Activated naive CD4-positive, alpha-beta T cell treated with anti-CD3 and anti-CD28 coated beads, Interleukin-2, amount 50 U/mL, for 72 hours (primary cell): Measurements from ENCODE around the gene PRDM15. TPM values are rescaled to one million over a fixed set of nuclear protein-coding genes. Genes with fewer than 3 reads are reported as not detected.
A peak's percentile ranks its signal among the peaks of the same experiment; 100 is the strongest.

ENCODE experiments used
- ATAC-seq, 2 donors: fragments of 150-1000 bp; cut with Tn5 transposase; 2 replicates each; pipeline ENCODE4 v1.10.0; 2021; ENCODE audit warnings: mild to moderate bottlenecking in 2 of 2, moderate library complexity in 2 of 2
- DNase-seq, 2 donors: peaks; one replicate each; pipeline ENCODE4 v3.0.0; 2021 to 2022; ENCODE audit warnings: low spot score in 2 of 2
- H3K27ac Mint-ChIP-seq, 2 donors: one replicate each; pipeline ENCODE4 v1.8.0; 2022; ENCODE audit warnings: mild to moderate bottlenecking in 2 of 2, mixed read lengths in 2 of 2
- H3K36me3 Mint-ChIP-seq, 2 donors: one replicate each; pipeline ENCODE4 v1.8.0; 2022; ENCODE audit warnings: mixed read lengths in 2 of 2
- H3K9me3 Mint-ChIP-seq, 2 donors: one replicate each; pipeline ENCODE4 v1.8.0; 2022; ENCODE audit warnings: mixed read lengths in 2 of 2
- total RNA-seq, 2 donors: library from RNA; stranded (reverse); gene quantifications; one replicate each; pipeline ENCODE4 v1.2.3, GENCODE V29; 2022

The PRDM15 gene
- total RNA-seq, 2 donors from 2014 or later = 13.1 to 23.0 TPM

DNA sequence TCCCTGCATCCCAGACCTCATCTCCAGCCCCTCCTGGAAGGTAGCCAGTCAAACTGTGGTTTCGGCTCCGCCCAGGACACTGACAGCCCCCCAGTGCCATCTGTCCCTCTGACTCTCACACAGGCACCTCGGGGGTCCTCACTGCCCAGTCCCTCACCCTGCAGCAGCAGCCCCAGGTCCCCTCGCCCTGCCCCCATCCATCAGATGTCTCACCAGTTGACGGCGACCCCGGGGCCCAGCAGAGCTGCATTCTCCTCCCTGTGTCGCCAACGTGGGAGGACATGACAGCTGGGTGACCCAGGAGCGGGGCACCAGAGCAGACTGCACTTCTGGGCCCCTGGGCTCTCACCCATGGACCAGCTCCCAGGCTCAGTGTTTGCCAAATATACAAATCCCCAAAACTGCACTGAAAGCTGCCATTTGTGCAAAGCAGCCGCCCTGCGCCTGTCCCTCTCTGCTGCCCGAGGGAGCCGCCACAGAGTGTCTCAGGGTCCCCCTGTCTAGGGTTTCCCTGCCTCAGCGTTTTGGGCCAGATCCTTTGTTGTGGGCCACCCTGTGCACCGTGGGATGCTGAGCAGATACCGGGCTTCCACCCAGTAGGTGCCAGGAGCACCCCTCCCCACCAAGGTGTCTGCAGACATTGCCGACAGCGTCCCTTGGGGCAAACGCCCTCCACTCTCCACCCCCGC is 48.2 kb downstream of the PRDM15 start:
- no peak for ATAC-seq
- DNase-seq = peak in 1 of 2 donors; percentile 39
- no peak overlapping the region for H3K27ac Mint-ChIP-seq
- no peaks in the 10 kb centered on the region for H3K9me3 Mint-ChIP-seq
- no peaks in the 10 kb centered on the region for H3K36me3 Mint-ChIP-seq

DNA sequence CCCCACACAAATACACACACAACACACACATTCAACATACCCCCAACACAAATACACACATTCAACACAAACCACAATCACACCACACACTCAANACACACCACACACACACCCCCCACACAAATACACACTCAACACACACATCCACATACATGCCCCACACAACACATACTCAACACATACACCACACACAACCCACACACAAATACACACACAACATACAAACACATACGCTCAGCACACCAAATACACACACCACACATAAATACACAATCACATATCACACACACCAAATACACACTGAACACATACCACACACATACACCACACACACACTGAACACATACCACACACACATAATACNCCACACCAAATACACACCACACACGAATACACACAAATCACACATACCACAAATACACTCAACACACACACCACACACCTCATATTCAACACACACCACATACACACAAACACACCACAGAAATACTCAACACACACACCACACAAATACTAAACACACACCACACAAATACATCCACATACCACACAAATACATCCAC is 48.9 kb downstream of the PRDM15 start:
- ATAC-seq = no peak

DNA sequence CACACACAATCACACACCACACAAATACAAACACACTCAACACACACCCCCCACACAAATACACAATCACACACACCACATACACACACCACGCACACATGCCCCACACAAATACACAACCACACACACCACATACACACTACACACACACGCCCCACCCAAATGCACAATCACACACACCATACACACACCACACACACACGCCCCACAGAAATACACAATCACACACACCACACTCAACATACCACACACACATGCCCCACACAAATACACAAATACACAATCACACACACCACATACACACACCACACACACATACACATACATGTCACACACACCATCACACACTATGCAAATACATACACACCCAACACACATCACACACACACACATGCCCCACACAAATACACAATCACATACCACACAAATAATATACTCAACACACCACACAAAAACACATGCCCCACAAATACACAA is 50.2 kb downstream of the PRDM15 start:
- no peak overlapping the region for H3K27ac Mint-ChIP-seq
- ATAC-seq = no peak
- DNase-seq = no peak
- no peaks in the 10 kb centered on the region for H3K36me3 Mint-ChIP-seq
- no peaks in the 10 kb centered on the region for H3K9me3 Mint-ChIP-seq

More for the DNA sequence above, 48.9 kb downstream of the PRDM15 start:
- no peak for DNase-seq
- H3K27ac Mint-ChIP-seq = no peak overlapping the region
- H3K9me3 Mint-ChIP-seq = no peaks in the 10 kb centered on the region
- H3K36me3 Mint-ChIP-seq = no peaks in the 10 kb centered on the region

DNA sequence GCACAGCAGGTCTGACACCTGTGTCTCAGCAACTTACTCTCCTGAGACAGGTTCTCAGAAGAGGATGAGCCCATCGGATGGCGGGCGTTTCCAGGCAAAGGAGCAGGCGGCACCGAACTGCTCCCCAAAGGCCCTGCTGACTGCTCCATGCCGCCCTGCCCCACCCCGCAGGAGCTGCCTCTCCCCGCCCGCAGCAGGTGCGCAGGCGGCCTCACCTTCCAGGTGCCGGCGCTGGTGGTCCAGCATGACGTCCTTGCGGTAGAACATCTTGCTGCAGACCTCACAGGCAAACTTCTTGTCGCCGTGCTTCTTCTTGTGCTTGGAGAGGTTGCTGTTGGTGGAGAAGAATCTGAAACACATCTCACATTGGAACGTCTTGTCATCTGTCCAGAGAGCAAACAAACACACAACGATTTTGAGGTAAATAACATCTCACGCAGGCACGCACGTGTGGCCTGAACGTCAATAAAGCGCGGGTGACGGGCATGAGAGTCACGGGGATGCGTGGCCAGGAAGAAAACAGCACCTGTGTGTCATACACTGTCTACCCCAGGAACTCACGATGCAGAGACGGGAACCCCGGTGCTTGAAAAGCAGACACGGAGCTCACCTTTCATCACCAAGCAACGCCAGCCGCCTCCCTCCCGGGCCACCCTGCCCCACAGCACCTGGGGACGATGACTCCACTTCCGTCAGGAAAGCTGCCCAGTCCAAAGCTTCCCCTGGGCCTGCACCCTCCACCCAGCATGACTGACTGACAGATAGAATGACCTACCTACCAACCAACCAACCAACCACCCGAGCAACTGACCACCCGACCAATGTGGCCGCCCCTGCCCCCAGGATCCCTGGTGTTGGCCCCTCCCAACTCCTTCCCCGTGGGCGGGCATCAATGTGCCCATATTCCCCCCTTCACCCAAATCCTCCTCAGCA is 50.9 kb downstream of the PRDM15 start:
- no peaks in the 10 kb centered on the region for H3K36me3 Mint-ChIP-seq
- H3K27ac Mint-ChIP-seq = no peak overlapping the region
- DNase-seq (peak in 1 of 2 donors; percentile 50), ATAC-seq (no peak)
- no peaks in the 10 kb centered on the region for H3K9me3 Mint-ChIP-seq

DNA sequence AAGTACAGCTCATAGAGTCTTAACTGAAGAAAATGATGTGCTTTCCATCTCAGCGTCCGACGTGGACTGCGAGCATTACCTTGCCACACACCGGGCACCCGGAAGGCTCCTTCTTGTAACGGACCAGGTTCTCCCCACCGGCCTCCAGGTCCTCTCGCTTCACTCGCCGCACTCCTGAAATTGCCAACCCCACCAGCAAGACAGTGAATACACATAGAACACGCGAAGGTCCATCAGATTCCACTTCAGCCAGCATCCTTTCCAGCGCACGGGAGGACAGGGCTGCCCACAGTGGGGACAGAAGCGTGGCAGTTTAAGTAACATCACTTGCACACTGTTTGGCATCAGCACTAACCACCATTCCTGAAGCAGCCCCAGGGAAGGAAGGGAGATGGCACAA is 53.3 kb downstream of the PRDM15 start:
- no peaks in the 10 kb centered on the region for H3K9me3 Mint-ChIP-seq
- ATAC-seq (no peak), DNase-seq (no peak)
- H3K36me3 Mint-ChIP-seq = no peaks in the 10 kb centered on the region
- H3K27ac Mint-ChIP-seq = no peak overlapping the region

DNA sequence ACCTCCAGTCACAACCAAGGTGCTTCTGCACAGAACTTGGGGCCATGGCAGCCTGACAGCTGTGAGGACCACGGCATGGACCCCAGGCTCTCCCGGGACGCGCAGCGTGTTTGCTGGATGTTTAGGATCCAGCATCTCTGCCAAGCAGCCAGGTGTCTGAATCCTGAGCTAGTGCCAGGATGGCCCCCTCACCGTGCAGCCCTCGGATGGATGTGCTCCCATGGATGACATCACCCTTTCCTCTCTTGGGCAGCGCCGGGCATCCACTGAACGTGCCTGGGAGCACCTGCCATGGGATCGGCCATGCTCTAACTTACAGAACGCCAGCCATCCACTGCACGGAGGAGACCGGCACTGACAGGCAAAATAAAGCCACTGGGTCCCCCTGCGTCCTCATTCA is 53.9 kb downstream of the PRDM15 start:
- H3K9me3 Mint-ChIP-seq = no peaks in the 10 kb centered on the region
- no peaks in the 10 kb centered on the region for H3K36me3 Mint-ChIP-seq
- ATAC-seq (no peak), DNase-seq (no peak)
- no peak overlapping the region for H3K27ac Mint-ChIP-seq

DNA sequence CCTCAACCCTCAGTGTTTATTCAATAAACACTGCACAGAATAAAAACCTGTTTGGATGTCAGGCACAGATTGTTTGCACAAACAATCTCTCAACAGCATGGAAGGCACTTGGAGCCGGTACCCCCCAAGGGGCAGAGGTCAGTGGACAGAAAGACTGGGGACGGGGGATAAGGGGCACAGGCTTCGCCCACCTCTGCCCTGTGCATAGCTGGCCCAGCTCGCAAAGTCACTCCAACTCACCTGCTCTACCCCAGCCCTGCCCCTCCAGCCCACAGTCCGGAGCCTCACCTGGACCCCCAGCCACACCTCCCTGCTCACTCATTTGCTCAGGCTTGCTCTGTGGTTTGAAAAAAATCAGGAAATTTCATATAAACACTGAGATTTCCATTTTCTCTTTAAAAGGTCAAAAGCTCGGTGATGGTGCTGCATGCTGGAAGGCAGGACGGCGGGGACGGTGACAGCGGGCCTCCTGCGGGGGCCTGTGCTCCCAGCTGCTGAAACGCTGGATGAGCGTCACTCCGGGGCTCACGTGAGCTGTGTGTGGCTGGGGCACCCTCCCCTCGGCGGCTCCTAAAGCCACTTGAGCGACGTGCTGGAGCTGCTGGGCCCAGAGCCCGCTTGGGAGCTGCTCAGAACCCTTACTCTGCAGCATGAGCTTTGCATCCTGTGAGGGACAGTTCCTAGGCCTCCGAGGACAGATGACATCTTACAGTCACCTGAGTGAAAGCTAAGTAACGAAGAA is 54.5 kb downstream of the PRDM15 start:
- H3K36me3 Mint-ChIP-seq = no peaks in the 10 kb centered on the region
- no peak for DNase-seq

DNA sequence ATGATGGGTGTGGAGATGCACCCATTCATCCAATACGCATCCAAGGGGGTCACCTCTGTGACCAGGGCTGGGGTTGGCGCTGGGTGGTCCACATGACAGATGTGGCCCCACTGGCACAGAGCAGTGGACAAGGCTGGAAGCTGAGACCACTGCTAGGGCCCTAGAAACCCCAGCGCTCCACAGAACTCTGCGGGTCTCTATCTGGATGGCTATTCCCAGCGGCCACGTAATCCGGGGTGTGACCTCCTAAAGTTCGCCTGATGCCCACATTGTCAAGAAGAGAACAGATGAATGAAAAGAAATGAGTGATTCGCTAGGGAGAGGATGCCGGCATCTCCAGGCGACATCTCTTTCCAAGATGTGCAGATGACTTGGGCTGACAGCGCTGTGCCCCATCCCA is 55.2 kb downstream of the PRDM15 start:
- no peak for ATAC-seq
- Mint-ChIP-seq H3K9me3 (no peaks in the 10 kb centered on the region), H3K36me3 (no peaks in the 10 kb centered on the region), H3K27ac (peak overlapping the region in 1 of 2 donors; percentile 72)
- DNase-seq = no peak

More for the DNA sequence above, 54.5 kb downstream of the PRDM15 start:
- Mint-ChIP-seq H3K27ac (no peak overlapping the region), H3K9me3 (no peaks in the 10 kb centered on the region)
- ATAC-seq = no peak

DNA sequence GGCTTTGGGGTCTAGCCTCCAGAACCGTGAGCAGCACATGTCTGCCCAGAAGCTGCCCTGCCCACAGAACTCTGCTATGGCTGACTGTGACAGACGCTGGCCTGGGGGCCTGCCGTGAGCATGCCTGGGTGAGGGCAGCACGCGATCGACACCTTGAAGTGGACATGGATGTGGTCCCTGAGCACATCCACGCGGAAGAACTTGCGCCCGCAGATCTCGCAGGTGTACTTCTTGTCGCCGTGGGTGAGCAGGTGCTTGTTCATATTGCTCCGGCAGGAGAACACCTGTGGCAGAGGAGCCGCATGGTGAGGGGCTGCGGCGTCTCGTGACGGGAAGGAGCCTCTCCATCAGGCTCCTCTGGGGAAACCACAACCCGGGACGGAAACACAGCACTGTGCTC is 56.0 kb downstream of the PRDM15 start:
- Mint-ChIP-seq H3K36me3 (no peaks in the 10 kb centered on the region), H3K9me3 (no peaks in the 10 kb centered on the region), H3K27ac (peak overlapping the region; percentile 36 to 54)
- ATAC-seq (no peak), DNase-seq (no peak)

DNA sequence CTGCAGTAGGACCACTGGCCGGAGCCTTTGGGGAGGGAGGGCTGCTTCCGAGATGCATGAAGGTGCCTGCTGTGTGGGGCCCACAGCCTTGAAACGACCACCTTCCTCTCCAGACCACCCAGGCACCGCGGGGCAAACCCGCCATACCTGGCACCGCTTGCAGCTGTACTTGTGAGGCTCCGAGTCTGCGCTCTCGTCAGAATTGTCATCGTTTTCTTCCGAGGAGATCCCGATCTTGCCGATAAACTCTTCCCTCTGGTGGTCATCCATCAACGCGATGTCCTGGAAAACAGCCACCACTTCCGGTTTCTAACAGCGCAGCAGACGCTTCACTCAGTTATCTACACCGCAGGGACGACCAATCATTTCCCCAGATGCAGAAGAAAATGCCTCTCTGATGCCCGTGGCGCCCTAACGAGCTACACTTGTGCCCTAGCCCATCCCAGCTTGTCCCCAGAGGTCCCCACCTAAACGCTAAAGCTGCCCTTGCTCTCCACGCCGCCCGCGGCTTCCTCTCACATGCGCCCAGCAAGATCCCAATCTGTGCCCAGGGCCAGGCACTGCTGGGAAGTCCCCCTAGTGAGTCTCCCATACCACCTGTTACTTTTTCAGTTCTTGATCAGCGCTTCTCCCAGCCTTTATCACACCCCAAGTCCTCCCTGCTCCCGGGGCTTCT is 57.2 kb downstream of the PRDM15 start:
- H3K9me3 Mint-ChIP-seq = no peaks in the 10 kb centered on the region
- no peaks in the 10 kb centered on the region for H3K36me3 Mint-ChIP-seq
- no peak for ATAC-seq
- H3K27ac Mint-ChIP-seq = peak overlapping the region; percentile 54 to 72
- no peak for DNase-seq

DNA sequence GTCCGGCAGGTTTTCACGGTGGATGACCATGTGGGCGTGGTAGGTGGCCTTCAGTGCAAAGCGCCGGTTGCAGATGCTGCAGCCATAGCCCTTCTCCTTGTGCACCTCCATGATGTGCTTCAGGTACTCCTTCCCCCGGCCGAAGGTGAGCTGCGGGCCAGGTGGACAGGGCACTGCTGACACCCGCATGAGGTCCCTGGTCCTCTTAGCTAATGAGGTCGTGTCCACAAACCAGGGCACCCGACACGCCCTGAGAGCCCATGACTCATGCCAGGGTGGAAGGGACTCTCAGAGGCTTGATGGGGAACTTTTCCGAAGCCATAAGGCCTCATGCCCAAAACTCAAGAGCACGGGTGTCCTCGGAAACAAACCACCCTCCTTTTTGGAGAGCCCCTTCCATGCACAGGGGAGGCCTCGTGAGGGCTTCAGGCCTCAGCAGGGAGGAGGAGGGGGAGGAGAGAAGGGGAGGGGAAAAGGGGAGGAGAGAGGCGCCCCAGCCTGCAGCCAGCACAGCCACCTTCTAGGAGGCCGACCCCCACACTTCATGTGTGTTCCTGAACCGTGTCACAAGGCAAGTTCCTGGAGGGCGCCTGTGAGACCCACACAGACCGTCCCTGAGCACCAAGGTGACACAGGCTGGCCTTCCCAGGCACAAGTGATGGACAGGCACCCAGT is 57.9 kb downstream of the PRDM15 start:
- DNase-seq (no peak), ATAC-seq (no peak)
- Mint-ChIP-seq H3K27ac (no peak overlapping the region), H3K36me3 (no peaks in the 10 kb centered on the region), H3K9me3 (no peaks in the 10 kb centered on the region)

DNA sequence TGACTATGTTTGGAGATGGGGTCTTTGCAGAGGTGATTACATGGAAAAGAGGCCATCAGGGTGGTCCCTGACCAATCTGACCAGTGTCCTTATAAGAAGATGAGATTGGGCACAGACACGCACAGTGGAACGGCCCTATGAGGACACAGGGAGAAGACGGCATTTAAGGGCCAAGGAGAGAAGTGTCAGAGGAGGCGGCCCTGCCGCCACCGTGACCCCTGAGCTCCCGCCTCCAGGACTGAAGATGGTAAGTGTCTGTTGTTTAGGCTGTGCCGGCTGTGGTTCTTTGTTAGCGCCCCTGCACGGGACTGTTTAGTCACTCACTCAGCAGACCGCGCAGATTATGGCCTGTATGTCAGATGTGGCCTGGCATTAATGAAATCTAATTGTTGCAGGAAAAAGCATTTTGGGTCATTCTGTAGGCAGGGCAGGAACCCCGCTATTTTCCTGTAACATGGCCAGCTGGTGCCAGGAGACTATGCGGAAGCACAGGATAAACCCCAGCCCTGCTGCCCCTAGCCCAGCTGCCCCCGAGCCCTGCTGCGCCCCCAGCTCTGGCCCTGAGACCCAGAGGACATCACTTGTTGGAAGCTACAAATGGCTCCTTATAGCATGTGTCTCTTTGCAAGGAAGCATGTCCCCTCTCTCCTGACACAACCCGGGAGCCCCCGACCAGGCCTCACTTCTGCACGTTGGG is 58.6 kb downstream of the PRDM15 start:
- H3K27ac Mint-ChIP-seq = no peak overlapping the region
- ATAC-seq (no peak), DNase-seq (no peak)
- no peaks in the 10 kb centered on the region for H3K36me3 Mint-ChIP-seq
- no peaks in the 10 kb centered on the region for H3K9me3 Mint-ChIP-seq

DNA sequence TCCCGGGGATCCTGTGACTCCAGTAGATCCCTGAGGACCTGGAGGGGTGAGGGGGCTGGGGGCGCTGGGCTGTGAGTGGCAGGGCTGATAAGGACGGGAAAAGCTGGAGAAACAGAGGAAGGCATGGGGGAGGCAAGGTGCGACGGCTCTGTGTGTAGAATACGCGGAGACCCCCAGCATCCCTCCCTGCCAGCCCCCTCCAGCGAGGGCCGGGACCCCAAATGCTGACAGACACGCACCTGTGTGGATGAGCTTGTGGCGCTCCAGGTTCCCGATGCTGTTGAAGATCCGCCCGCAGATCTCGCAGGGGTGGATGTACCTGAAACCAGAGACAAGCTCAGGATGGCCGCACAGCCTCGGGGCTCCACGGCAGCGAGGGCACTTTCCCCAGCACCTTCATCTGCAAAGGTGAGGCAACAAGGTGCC is 59.3 kb downstream of the PRDM15 start:
- DNase-seq (no peak), ATAC-seq (no peak)
- Mint-ChIP-seq H3K9me3 (no peaks in the 10 kb centered on the region), H3K27ac (no peak overlapping the region), H3K36me3 (peaks cover 0 to 4% of the 10 kb centered on the region in 2 donors)

DNA sequence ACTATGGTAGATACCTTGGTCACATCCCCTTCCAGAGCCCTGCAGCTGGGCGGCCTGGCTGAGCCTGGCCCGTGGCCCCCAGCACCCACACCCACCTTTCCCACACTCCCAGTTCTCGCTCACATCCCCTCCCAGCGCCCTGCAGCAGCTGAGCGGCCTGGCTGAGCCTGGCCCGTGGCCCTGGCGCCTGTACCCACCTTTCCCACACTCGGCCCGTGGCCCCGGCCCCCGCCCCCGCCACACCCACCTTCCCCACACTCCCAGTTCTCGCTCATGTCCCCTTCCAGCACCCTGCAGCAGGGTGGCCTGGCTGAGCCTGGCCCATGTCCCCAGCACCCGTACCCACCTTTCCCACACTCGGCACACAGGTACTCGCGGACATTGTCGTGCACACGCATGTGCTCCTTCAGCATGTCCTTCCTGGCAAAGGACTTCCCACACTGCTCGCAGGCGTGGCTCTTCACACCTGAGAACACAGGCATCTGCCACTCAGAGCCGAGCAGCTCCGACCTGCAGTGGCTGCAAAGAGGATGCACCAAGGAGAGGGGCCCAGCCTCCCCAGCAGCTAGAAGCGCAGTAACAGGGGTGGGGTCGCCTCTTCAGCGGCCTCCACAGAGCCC is 59.8 kb downstream of the PRDM15 start:
- peaks cover 0 to 9% of the 10 kb centered on the region in 2 donors for H3K36me3 Mint-ChIP-seq

More for the DNA sequence above, 59.8 kb downstream of the PRDM15 start:
- ATAC-seq (no peak), DNase-seq (no peak)
- peak overlapping the region in 1 of 2 donors; percentile 35 for H3K27ac Mint-ChIP-seq
- no peaks in the 10 kb centered on the region for H3K9me3 Mint-ChIP-seq
